ENCODE measurements around the gene CDYL2. TPM values are rescaled to one million over a fixed set of nuclear protein-coding genes. Genes with fewer than 3 reads are reported as not detected.

The CDYL2 gene
- total RNA-seq, 1 donor from 2014 or later, result 4.9 TPM

DNA sequence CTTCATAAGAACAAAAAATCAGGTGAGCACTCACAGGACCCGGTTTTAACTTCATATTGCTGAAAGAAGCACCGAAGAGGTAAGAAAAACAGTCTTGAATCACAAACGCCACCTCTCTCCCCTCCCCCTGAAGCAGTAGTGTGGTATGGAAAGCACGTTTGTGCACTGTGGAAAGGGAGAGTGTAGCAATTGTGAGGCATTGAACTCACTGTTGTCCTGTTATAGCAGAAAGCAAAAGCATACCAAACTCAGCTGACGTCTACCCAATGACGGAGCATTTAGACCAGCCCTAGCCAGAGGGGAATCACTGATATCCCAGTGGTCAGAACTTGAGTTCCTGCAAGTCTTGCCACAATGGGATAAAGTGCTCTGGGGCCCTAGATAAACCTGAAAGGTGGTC is 164.8 kb downstream of the CDYL2 start:
- Histone ChIP-seq H3K27me3 (no peaks in the 10 kb centered on the region), H3K9ac (no peak overlapping the region), H3F3A (ENCODE audit: low read depth) (no peaks in the 10 kb centered on the region), H4K20me1 (ENCODE audit: low read depth) (no peaks in the 10 kb centered on the region), H3K4me3 (no peak overlapping the region), H3K27ac (no peak overlapping the region), H3K36me3 (no peaks in the 10 kb centered on the region), H3K9me3 (ENCODE audit: low read depth) (no peaks in the 10 kb centered on the region), H3K4me2 (no peak overlapping the region), H3K79me2 (ENCODE audit: low read depth) (no peaks in the 10 kb centered on the region), H2AFZ (replicated peaks) (no peak overlapping the region), H3K4me1 (no peaks in the 10 kb centered on the region)
- Mint-ChIP-seq H3K27me3 (ENCODE audit: insufficient read depth, low read depth) (peaks cover 2% of the 10 kb centered on the region), H3K4me1 (peaks cover 3% of the 10 kb centered on the region), H3K27ac (no peak overlapping the region), H3K4me3 (no peak overlapping the region), H3K36me3 (no peaks in the 10 kb centered on the region), H3K9me3 (peaks cover 21% of the 10 kb centered on the region)
- DNase-seq (ENCODE audit: low spot score), result no peak
- TF ChIP-seq CTCF (IDR thresholded peaks at IDR 0.05) (no peak), EZH2 (IDR thresholded peaks at IDR 0.05) (no peak), EZH2phosphoT487 (IDR thresholded peaks at IDR 0.05) (no peak)

DNA sequence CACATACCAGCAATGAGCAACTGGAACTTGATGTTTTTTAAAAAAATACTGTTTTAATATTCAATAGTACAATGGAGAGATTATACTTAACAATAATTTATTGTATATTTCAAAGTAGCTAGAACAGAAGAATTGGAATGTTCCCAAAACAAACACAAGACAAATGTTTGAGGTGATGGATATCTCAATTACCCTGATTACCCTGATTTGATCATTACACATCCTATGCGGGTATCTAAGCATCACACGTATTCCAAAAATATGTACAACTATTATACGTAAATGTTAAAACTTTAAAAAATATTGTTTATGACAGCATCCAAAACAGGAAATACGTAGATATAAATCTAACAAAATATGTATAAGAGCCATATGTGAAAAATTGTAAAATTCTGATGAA is 166.8 kb downstream of the CDYL2 start:
- H3K4me1 ChIP-seq, result no peaks in the 10 kb centered on the region
- no peak overlapping the region for H3K27ac ChIP-seq
- Mint-ChIP-seq H3K4me1 (peaks cover 3% of the 10 kb centered on the region), H3K27me3 (ENCODE audit: insufficient read depth, low read depth) (peaks cover 2% of the 10 kb centered on the region), H3K36me3 (peaks cover under 1% of the 10 kb centered on the region), H3K4me3 (no peak overlapping the region), H3K27ac (no peak overlapping the region), H3K9me3 (peaks cover 14% of the 10 kb centered on the region)
- DNase-seq (ENCODE audit: low spot score), result no peak
- H3K4me2 ChIP-seq, result no peak overlapping the region
- no peaks in the 10 kb centered on the region for H3F3A ChIP-seq (ENCODE audit: low read depth)
- H4K20me1 ChIP-seq (ENCODE audit: low read depth), result no peaks in the 10 kb centered on the region
- no peak overlapping the region for H2AFZ ChIP-seq (replicated peaks)
- H3K4me3 ChIP-seq, result no peak overlapping the region
- no peaks in the 10 kb centered on the region for H3K27me3 ChIP-seq
- H3K9me3 ChIP-seq (ENCODE audit: low read depth), result no peaks in the 10 kb centered on the region
- H3K36me3 ChIP-seq, result no peaks in the 10 kb centered on the region
- TF ChIP-seq CTCF (IDR thresholded peaks at IDR 0.05), result no peak
- TF ChIP-seq EZH2phosphoT487 (IDR thresholded peaks at IDR 0.05), result no peak
- TF ChIP-seq EZH2 (IDR thresholded peaks at IDR 0.05), result no peak
- H3K79me2 ChIP-seq (ENCODE audit: low read depth), result no peaks in the 10 kb centered on the region
- H3K9ac ChIP-seq, result no peak overlapping the region

DNA sequence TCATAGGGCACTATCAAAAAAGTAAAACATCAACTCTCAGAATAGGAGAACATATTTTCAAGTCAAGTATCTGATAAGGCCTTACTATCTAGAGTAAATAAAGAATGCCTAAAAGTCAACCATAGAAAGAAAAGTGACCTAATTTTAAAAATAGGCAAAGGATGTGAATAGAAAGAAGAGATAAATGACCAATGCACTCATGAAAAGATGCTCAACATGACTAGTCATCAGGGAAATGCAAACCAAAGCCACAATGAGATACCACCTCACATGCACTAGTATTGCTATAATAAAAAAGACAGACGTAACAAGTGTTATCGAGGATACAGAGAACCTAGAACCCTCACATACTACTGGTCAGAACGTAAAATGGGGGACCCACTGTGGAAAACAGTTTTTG is 172.8 kb downstream of the CDYL2 start:
- no peaks in the 10 kb centered on the region for H4K20me1 ChIP-seq (ENCODE audit: low read depth)
- no peaks in the 10 kb centered on the region for H3K4me1 ChIP-seq
- no peaks in the 10 kb centered on the region for H3K79me2 ChIP-seq (ENCODE audit: low read depth)
- no peak overlapping the region for H3K27ac Mint-ChIP-seq
- H3K27me3 Mint-ChIP-seq (ENCODE audit: insufficient read depth, low read depth), result no peaks in the 10 kb centered on the region
- no peaks in the 10 kb centered on the region for H3K27me3 ChIP-seq
- H3K36me3 Mint-ChIP-seq, result peaks cover 2% of the 10 kb centered on the region
- H3K9ac ChIP-seq, result no peak overlapping the region
- no peak for DNase-seq (ENCODE audit: low spot score)
- H3K36me3 ChIP-seq, result no peaks in the 10 kb centered on the region
- H2AFZ ChIP-seq (replicated peaks), result no peak overlapping the region
- no peak overlapping the region for H3K4me3 Mint-ChIP-seq
- no peak overlapping the region for H3K27ac ChIP-seq
- no peak overlapping the region for H3K4me2 ChIP-seq
- no peaks in the 10 kb centered on the region for H3K4me1 Mint-ChIP-seq
- H3F3A ChIP-seq (ENCODE audit: low read depth), result no peaks in the 10 kb centered on the region
- H3K9me3 ChIP-seq (ENCODE audit: low read depth), result no peaks in the 10 kb centered on the region
- H3K9me3 Mint-ChIP-seq, result peaks cover 15% of the 10 kb centered on the region
- no peak for TF ChIP-seq CTCF (IDR thresholded peaks at IDR 0.05)
- no peak overlapping the region for H3K4me3 ChIP-seq

DNA sequence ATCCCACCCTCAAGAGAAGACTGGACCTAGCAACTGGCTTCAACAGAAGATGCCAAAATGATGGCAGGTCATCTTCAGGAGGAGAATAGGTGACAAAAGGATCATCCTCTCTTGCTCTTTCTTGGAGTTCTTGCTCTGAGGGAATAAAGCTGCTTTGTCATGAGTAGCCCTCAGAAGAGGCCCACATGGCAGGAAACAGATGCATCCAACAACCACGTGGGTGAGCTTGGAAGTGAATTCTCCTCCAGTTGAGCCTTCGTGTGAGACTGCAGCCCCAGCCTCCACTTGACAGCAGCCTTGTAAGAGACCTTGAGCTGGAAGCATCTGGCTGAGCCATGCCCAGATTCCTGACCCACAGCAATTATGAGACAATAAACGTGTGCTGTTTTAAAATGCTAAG is 176.1 kb downstream of the CDYL2 start:
- no peaks in the 10 kb centered on the region for H4K20me1 ChIP-seq (ENCODE audit: low read depth)
- H3F3A ChIP-seq (ENCODE audit: low read depth), result no peaks in the 10 kb centered on the region
- TF ChIP-seq EZH2 (IDR thresholded peaks at IDR 0.05) (no peak), EZH2phosphoT487 (IDR thresholded peaks at IDR 0.05) (no peak), CTCF (IDR thresholded peaks at IDR 0.05) (no peak)
- H3K9me3 ChIP-seq (ENCODE audit: low read depth), result no peaks in the 10 kb centered on the region
- no peak overlapping the region for H3K4me2 ChIP-seq
- H3K27ac ChIP-seq, result no peak overlapping the region
- DNase-seq (ENCODE audit: low spot score), result no peak
- no peak overlapping the region for H3K27ac Mint-ChIP-seq
- peaks cover 6% of the 10 kb centered on the region for H3K36me3 Mint-ChIP-seq
- no peak overlapping the region for H3K4me3 Mint-ChIP-seq
- H3K36me3 ChIP-seq, result no peaks in the 10 kb centered on the region
- no peaks in the 10 kb centered on the region for H3K4me1 ChIP-seq
- no peaks in the 10 kb centered on the region for H3K27me3 Mint-ChIP-seq (ENCODE audit: insufficient read depth, low read depth)
- H3K4me1 Mint-ChIP-seq, result no peaks in the 10 kb centered on the region
- H3K9me3 Mint-ChIP-seq, result peaks cover 10% of the 10 kb centered on the region
- no peak overlapping the region for H3K4me3 ChIP-seq
- H3K79me2 ChIP-seq (ENCODE audit: low read depth), result no peaks in the 10 kb centered on the region
- no peaks in the 10 kb centered on the region for H3K27me3 ChIP-seq
- H2AFZ ChIP-seq (replicated peaks), result no peak overlapping the region
- no peak overlapping the region for H3K9ac ChIP-seq
